Stimulated activated CD8-positive, alpha-beta memory T cell treated with anti-CD3 and anti-CD28 coated beads, Interleukin-15, amount 100 ng/mL, for 24 hours (primary cell): Measurements from ENCODE around the gene NCKAP5L.
"Not testable (repeated sequence)": the region's sequence is repeated elsewhere in the genome, so short reads cannot be mapped to it uniquely, and the experiment has no call there.

ENCODE experiments used
- DNase-seq: peaks from one replicate; pipeline ENCODE4 v3.0.0-alpha.2; 2020; ENCODE audit warnings: low read depth

The NCKAP5L gene, protein sequence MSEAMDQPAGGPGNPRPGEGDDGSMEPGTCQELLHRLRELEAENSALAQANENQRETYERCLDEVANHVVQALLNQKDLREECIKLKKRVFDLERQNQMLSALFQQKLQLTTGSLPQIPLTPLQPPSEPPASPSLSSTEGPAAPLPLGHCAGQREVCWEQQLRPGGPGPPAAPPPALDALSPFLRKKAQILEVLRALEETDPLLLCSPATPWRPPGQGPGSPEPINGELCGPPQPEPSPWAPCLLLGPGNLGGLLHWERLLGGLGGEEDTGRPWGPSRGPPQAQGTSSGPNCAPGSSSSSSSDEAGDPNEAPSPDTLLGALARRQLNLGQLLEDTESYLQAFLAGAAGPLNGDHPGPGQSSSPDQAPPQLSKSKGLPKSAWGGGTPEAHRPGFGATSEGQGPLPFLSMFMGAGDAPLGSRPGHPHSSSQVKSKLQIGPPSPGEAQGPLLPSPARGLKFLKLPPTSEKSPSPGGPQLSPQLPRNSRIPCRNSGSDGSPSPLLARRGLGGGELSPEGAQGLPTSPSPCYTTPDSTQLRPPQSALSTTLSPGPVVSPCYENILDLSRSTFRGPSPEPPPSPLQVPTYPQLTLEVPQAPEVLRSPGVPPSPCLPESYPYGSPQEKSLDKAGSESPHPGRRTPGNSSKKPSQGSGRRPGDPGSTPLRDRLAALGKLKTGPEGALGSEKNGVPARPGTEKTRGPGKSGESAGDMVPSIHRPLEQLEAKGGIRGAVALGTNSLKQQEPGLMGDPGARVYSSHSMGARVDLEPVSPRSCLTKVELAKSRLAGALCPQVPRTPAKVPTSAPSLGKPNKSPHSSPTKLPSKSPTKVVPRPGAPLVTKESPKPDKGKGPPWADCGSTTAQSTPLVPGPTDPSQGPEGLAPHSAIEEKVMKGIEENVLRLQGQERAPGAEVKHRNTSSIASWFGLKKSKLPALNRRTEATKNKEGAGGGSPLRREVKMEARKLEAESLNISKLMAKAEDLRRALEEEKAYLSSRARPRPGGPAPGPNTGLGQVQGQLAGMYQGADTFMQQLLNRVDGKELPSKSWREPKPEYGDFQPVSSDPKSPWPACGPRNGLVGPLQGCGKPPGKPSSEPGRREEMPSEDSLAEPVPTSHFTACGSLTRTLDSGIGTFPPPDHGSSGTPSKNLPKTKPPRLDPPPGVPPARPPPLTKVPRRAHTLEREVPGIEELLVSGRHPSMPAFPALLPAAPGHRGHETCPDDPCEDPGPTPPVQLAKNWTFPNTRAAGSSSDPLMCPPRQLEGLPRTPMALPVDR (N-terminal part only)

GRCh38 chr12:49828133-49829091 lies at the start of gene NCKAP5L:
Gene NCKAP5L (minus strand): TSS chr12:49828413. CDS start chr12:49804044, 24,369 bp downstream.
- DNase-seq: peak; percentile 86

- DNase-seq: no peak
These were observed 48.9 kb upstream of the NCKAP5L start for GRCh38 chr12:49877066-49877465.

DNA sequence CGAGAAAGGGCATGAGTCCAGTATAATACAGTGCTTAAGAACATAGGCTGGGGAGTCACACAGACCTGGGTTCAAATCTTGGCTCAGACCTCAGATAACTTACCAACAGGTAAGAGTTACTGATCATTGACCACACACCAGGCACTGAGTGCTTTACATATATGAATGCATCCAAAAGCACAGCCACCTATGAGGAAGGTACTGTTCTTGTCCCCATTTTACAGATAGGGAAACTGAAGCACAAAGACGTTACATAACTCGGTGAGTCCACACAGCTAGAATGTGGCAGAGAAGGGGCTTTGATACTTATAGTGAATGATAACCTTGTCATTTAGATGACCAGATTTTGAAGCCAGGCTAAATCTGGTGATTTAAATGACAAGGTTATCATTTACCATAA lies 47.9 kb upstream of the NCKAP5L start:
- DNase-seq: no peak

- no peak for DNase-seq
These were observed 47.0 kb upstream of the NCKAP5L start for GRCh38 chr12:49875115-49875720.

GRCh38 chr12:49874142-49874897 lies 46.1 kb upstream of the NCKAP5L start:
- no peak for DNase-seq

GRCh38 chr12:49873361-49873934 lies 45.2 kb upstream of the NCKAP5L start:
- DNase-seq: no peak

DNA sequence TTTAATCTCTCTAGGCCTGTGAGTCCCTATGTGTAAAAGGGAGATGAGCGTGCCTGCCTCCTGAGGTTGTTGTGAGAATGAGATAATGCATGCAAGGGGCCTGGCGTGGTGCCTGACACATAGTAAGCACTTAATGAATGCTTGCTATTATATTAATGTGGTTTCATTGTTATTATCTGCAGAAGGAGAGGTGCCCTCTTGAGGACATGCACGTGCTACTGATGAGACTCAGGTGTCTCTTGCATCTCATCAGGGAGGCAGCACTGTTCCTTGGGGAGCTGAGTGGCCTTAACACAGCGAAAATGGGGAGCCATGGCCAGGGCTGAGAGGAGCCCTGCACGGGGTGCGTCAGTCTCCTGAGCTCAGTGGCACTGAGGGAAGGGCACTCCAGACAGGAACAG lies 44.6 kb upstream of the NCKAP5L start:
- no peak for DNase-seq

- no peak for DNase-seq
These were observed 44.2 kb upstream of the NCKAP5L start for GRCh38 chr12:49872381-49872780.

GRCh38 chr12:49871811-49872251 lies 43.6 kb upstream of the NCKAP5L start:
- not testable (repeated sequence) for DNase-seq

- no peak for DNase-seq
These were observed 43.0 kb upstream of the NCKAP5L start for GRCh38 chr12:49871263-49871561.

DNA sequence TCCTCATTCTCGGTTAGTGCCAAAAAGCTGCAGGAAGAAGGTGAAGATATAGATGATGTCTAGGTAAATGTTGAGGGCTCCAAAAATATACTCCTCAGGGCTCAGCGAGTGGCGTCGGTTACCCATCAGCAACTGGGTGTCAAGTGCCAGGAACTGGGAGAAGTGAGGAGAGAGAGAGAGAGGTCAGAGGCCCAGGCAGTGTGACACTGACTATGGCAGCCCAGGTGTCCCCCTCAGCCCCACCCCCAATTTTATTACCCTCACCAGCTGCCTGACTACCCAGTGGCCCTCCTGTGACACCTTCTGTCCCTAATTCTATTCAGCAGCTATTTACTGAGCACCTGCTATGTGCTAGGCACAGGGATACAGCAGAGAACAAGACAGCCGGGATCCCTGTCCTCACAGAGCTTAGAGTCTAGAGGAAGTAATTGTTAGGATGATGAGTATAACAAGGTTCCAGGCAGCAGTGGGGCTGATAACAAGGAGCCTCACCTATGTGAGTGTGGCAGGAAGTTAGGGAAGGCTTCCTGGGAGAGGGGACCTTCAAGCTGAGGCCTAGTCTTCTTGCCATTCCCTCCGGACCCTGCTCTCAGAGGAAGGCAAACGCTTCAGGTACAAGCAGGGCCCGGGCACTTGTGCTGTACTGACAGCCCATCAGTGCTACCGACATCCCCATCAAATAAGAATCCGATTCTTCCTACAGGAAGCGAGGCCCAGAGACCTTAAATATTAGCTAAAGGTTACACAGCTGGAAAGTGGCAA lies 42.5 kb upstream of the NCKAP5L start:
- no peak for DNase-seq

DNA sequence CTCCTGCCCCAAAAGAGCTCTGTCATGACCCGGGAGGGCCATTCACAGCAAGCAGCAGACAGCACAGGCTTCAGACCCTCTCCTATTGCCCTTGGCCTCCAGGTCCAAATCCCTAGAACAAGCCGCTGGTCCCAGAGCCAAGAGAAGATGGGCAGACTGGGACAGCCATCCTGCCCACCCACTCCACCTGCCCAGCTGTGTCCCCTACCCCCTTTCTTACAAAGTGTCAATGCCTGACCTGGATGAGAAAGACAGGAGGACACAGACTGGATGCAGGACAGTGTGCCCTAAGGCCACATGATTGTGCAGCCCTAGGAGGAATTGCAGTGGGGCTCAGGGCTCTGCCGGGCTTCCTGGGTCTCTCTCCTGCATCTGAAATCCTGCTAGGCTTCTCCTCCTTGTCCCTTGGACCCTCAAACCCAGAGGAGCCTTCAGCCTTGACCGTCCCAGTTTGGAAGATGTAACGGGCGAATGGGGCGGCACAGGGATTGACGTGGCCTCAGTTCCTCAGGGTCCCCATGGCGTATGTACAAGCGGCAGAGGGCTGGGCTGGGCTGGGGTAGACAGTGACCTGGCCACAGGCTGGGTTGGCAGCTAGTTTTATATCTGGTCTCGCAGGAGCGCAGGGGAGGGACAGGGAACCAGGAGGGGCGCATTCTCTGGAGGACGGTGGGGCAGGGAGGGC lies 41.7 kb upstream of the NCKAP5L start:
- no peak for DNase-seq

DNA sequence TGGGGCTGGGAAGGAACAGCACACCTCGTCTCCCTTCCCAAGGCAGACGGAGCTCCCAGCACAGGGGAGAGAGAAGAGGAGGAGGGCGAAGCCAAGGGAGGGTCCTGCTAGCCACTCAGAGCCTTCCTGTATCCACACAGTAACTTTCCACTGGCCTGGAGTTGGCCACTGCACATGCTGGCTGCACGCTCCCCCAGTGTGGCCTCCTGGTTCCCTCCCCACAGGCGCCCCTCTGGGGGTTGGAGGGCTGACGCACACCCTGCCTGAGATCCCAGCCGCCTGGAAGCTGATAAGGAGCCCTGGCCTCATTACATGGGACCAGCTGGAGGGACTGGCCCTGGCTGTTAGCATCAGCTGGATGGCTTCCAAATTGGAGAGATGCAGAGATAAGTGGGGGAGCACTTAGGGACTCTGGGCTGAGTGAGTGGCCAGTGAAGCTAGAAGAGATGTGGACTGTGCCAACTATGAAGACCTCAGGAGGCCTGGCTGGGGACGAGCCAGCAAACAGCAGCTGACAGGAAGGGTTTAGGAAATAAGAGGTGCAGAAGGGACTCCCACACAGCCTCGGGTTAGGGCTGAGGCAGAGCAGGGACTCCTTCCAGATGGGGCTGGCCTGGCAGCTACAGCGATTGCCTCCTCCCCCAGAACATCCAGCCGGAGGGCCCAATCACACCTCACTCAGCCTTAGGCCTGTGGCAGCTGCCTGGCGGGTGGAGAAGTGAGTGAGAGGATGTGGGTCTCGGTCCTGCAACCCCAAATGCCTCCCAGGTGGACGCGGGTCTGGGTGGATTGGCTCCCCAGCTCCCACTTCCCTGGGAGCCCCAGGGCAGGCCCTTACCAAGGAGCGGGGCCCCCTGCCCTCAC lies 41.0 kb upstream of the NCKAP5L start:
- no peak for DNase-seq

DNA sequence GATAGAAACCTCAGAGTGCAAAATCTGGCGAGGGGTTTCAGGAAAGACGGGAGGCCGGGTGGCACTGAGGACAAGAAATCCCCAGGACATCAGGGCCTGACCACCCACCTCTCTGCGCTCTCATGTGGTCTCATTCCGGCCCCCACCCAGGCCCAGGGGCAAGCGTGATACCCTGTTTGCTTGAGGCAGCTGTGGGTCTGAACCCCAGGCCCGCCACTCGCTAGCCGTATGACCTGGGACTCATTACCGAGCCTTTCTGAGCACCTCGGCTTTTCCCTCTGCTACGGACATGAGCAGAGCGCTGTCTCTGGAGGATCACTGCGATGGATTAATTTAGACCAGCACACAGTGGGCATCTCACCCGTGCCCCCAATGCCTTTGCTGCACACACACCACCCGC lies 40.2 kb upstream of the NCKAP5L start:
- no peak for DNase-seq

GRCh38 chr12:49867570-49868341 lies 39.5 kb upstream of the NCKAP5L start:
- no peak for DNase-seq

DNA sequence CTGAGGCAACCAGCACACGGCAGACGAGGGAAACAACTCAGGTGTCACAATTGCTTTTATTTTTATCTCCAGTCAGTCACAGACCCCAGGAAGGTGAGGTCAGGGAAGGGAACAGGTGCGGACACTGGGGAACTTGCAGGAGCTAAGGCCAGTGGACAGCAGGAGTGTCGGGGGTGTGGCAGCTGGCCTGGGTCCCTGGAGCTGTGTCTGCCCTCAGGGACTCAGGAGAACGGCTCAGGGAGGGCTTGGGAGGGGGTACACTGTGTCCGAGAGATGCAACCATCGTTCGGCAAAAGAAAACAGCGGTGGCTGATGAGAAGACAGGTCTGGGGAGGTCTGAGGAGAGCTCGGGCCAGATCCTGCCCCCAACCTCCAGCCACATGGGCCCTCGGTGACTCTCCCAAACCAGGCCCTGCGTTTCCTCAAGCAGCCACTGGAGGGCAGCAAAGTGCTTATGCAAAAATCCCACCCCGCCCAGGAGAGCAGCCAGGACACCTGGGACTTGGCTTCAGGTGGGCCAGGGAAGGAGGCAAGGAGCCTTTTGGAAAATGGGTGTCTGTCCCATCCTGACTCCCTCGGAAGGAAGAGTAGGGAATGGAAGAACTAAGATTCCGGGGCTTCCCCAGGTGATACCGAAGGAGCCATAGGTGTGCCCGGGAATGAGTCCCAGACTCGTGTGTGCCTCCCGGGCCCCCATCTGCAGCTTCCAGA lies 38.8 kb upstream of the NCKAP5L start:
- peak; percentile 44 for DNase-seq
